ENCODE measurements around the gene APOL6.

Gene APOL6

GRCh38 chr22:35606916-35607315 lies 41.3 kb upstream of the APOL6 start:
- H3K27ac ChIP-seq (replicated peaks) = no peak overlapping the region
- TF ChIP-seq SPI1 (IDR thresholded peaks at IDR 0.05; ENCODE audit: borderline replicate concordance, low read depth) (no peak), REST (IDR thresholded peaks at IDR 0.05; ENCODE audit: insufficient replicate concordance, low read depth) (no peak), GABPA (IDR thresholded peaks at IDR 0.05; ENCODE audit: low read depth) (no peak), POLR2AphosphoS5 (IDR thresholded peaks at IDR 0.05; ENCODE audit: low read depth) (no peak), CTCF (IDR thresholded peaks at IDR 0.05; ENCODE audit: insufficient read depth, low read length) (no peak)
- H3K27me3 ChIP-seq (ENCODE audit: insufficient read depth, poor library complexity, severe bottlenecking) = no peaks in the 10 kb centered on the region
- H3K4me3 ChIP-seq (replicated peaks; ENCODE audit: insufficient read depth, low read length) = no peak overlapping the region
- no peak for DNase-seq (ENCODE audit: low read depth in 1 of 2, low spot score in 1 of 2)

- no peak overlapping the region for H3K27ac ChIP-seq (replicated peaks)
- no peak overlapping the region for H3K4me3 ChIP-seq (replicated peaks; ENCODE audit: insufficient read depth, low read length)
- TF ChIP-seq CTCF (IDR thresholded peaks at IDR 0.05; ENCODE audit: insufficient read depth, low read length) (no peak), SPI1 (IDR thresholded peaks at IDR 0.05; ENCODE audit: borderline replicate concordance, low read depth) (no peak), REST (IDR thresholded peaks at IDR 0.05; ENCODE audit: insufficient replicate concordance, low read depth) (no peak), GABPA (IDR thresholded peaks at IDR 0.05; ENCODE audit: low read depth) (no peak), POLR2AphosphoS5 (IDR thresholded peaks at IDR 0.05; ENCODE audit: low read depth) (no peak)
- no peak for DNase-seq (ENCODE audit: low read depth in 1 of 2, low spot score in 1 of 2)
- H3K27me3 ChIP-seq (ENCODE audit: insufficient read depth, poor library complexity, severe bottlenecking) = no peaks in the 10 kb centered on the region
These were observed 40.2 kb upstream of the APOL6 start for GRCh38 chr22:35608088-35608487.

- H3K4me3 ChIP-seq (replicated peaks; ENCODE audit: insufficient read depth, low read length) = no peak overlapping the region
- H3K27me3 ChIP-seq (ENCODE audit: insufficient read depth, poor library complexity, severe bottlenecking) = no peaks in the 10 kb centered on the region
- no peak overlapping the region for H3K27ac ChIP-seq (replicated peaks)
- no peak for DNase-seq (ENCODE audit: low read depth in 1 of 2, low spot score in 1 of 2)
- no peak for TF ChIP-seq GABPA (IDR thresholded peaks at IDR 0.05; ENCODE audit: low read depth)
- no peak for TF ChIP-seq SPI1 (IDR thresholded peaks at IDR 0.05; ENCODE audit: borderline replicate concordance, low read depth)
These were observed 39.0 kb upstream of the APOL6 start for GRCh38 chr22:35609261-35609660.

GRCh38 chr22:35609761-35610160 lies 38.5 kb upstream of the APOL6 start:
- Histone ChIP-seq H3K4me3 (replicated peaks; ENCODE audit: insufficient read depth, low read length) (no peak overlapping the region), H3K27me3 (ENCODE audit: insufficient read depth, poor library complexity, severe bottlenecking) (no peaks in the 10 kb centered on the region), H3K27ac (replicated peaks) (no peak overlapping the region)
- DNase-seq (ENCODE audit: low read depth in 1 of 2, low spot score in 1 of 2) = no peak
- no peak for TF ChIP-seq CTCF (IDR thresholded peaks at IDR 0.05; ENCODE audit: insufficient read depth, low read length)
- no peak for TF ChIP-seq POLR2AphosphoS5 (IDR thresholded peaks at IDR 0.05; ENCODE audit: low read depth)
- TF ChIP-seq GABPA (IDR thresholded peaks at IDR 0.05; ENCODE audit: low read depth) = no peak
- TF ChIP-seq SPI1 (IDR thresholded peaks at IDR 0.05; ENCODE audit: borderline replicate concordance, low read depth) = no peak
- no peak for TF ChIP-seq REST (IDR thresholded peaks at IDR 0.05; ENCODE audit: insufficient replicate concordance, low read depth)

Data from HL-60 (cell line).